Stimulated activated naive CD8-positive, alpha-beta T cell treated with anti-CD3 and anti-CD28 coated beads, Interleukin-15, Interleukin-2, amounts not matched to agents 100 ng/mL and 50 ng/mL, for 24 hours (primary cell): ENCODE data around the gene ADGRG1.
"Not testable (repeated sequence)": the region's sequence is repeated elsewhere in the genome, so short reads cannot be mapped to it uniquely, and the experiment has no call there.

Experiments
- H3K27ac Mint-ChIP-seq: one replicate; pipeline ENCODE4 v1.8.0; 2021; ENCODE audit warnings: mild to moderate bottlenecking, mixed read lengths
- H3K27me3 Mint-ChIP-seq: one replicate; pipeline ENCODE4 v1.8.0; 2021; ENCODE audit warnings: mixed read lengths
- H3K36me3 Mint-ChIP-seq: one replicate; pipeline ENCODE4 v1.8.0; 2021; ENCODE audit warnings: low read depth, mixed read lengths
- H3K4me1 Mint-ChIP-seq: one replicate; pipeline ENCODE4 v1.8.0; 2021; ENCODE audit warnings: low read depth, mixed read lengths
- H3K4me3 Mint-ChIP-seq: one replicate; pipeline ENCODE4 v1.8.0; 2021; ENCODE audit warnings: mild to moderate bottlenecking, mixed read lengths
- H3K9me3 Mint-ChIP-seq: one replicate; pipeline ENCODE4 v1.8.0; 2021; ENCODE audit warnings: mixed read lengths

Gene ADGRG1

DNA sequence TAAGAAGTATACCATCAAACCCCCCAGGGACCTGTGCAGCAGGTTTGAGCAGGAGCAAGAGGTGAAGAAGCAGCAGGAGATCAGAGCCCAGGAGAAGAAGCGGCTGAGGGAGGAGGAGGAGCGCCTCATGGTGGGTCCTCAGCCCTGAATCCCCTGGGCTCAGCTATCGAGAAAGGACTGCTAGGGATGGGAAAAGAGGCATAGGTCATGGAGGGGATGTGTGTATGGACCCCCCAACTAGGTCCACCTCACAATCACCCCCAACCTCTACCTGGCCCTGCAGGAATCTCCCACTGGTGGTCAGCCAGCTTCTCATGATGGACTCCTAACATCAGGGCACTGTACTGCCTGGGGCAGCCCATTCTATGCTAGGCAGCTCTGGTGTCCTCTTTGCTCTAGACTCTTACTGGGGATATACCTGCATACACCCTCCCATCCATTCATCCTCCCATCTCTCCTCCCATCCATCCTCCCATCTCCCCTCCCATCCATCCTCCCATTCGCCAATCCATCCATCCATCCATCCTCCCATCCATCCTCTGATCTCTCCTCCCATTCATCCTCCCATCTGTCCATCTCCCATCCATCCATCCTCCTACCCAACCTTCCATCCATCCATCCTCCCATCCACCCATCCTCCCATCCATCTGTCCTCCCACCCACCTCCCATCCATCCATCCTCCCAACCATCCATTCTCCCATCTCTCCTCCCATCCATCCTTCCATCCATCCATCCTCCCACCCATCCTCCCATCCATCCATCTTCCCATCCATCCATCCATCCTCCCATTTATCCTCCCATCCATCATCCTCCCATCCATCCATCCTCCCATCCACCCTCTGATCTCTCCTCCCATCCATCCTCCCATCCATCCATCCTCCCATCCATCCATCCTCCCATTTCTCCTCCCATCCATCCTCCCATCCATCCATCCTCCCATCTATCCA is 76.7 kb downstream of the ADGRG1 start:
- Mint-ChIP-seq H3K36me3 (no peaks in the 10 kb centered on the region), H3K9me3 (no peaks in the 10 kb centered on the region), H3K27me3 (no peaks in the 10 kb centered on the region), H3K27ac (no peak overlapping the region), H3K4me1 (peaks cover 6% of the 10 kb centered on the region), H3K4me3 (no peak overlapping the region)

DNA sequence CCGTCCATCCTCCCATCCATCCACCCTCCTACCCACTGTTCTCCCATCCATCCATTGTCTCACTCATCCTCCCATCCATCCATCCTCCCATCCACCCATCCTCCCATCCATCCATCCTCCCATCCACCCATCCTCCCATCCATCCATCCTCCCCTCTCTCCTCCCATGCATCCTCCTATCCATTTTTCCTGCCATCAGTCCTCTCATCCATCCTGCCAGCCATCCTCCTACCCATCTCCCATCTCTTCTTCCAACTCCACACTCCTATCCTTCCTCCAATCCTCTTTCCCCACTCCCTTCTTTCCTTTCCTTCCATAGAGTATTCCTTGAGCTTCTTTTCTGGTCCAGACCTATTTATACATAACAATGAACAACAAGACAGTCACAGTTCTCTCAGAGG is 78.3 kb downstream of the ADGRG1 start:
- no peaks in the 10 kb centered on the region for H3K27me3 Mint-ChIP-seq
- no peak overlapping the region for H3K27ac Mint-ChIP-seq
- H3K4me1 Mint-ChIP-seq: peaks cover 6% of the 10 kb centered on the region
- no peaks in the 10 kb centered on the region for H3K36me3 Mint-ChIP-seq
- no peak overlapping the region for H3K4me3 Mint-ChIP-seq
- H3K9me3 Mint-ChIP-seq: no peaks in the 10 kb centered on the region

DNA sequence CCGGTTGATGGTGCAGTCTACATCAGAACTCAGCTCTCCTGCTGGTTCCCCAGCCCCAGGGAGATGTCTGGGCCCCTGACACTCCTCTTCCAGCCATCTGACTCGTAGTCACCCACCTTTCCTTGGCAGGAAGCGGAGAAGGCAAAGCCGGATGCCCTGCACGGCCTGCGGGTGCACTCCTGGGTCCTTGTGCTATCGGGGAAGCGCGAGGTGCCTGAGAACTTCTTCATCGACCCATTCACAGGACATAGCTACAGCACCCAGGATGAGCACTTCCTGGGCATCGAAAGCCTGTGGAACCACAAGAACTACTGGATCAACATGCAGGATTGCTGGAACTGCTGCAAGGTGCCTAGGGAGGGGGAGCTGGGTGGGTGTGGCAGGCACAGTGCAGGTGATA is 78.9 kb downstream of the ADGRG1 start:
- no peaks in the 10 kb centered on the region for H3K27me3 Mint-ChIP-seq
- no peak overlapping the region for H3K4me3 Mint-ChIP-seq
- H3K9me3 Mint-ChIP-seq: no peaks in the 10 kb centered on the region
- no peaks in the 10 kb centered on the region for H3K36me3 Mint-ChIP-seq
- H3K4me1 Mint-ChIP-seq: peaks cover 6% of the 10 kb centered on the region
- H3K27ac Mint-ChIP-seq: no peak overlapping the region

DNA sequence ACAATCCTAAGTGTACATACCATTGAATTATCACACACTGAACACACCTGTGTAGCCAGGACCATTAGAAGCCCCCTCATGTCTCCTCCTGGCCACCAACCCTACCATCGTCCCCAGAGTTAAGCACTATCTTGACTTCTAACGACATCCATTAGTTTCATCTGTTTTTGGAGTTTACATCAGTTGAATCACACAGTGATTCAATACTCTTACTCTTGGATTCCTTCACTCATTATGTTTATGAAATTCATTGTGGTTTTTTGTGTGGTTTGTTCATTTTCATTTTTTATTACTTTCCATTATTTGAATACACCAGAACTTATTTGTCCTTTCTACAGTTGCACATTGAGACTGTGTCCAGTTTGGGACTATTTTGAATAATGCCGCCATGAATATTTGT is 79.7 kb downstream of the ADGRG1 start:
- no peak overlapping the region for H3K4me3 Mint-ChIP-seq
- no peaks in the 10 kb centered on the region for H3K36me3 Mint-ChIP-seq
- peaks cover 6% of the 10 kb centered on the region for H3K4me1 Mint-ChIP-seq
- no peak overlapping the region for H3K27ac Mint-ChIP-seq
- H3K9me3 Mint-ChIP-seq: no peaks in the 10 kb centered on the region
- no peaks in the 10 kb centered on the region for H3K27me3 Mint-ChIP-seq

DNA sequence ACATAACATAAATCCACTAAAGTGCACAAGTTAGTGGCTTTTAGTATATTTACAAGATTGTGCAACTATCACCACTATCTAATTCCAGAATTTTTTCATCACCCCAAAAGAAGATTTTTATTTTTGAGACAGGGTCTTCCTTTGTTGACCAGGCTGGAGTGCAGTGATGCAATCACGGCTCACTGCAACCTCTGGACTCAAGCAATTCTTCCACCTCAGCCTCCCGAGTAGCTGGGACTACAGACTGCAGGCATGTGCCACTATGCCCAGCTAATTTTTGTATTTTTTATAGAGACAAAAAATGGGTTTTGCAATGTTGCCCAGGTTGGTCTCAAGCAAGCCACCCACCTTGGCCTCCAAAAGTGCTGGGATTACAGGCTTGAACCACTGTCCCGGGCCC is 81.2 kb downstream of the ADGRG1 start:
- no peaks in the 10 kb centered on the region for H3K9me3 Mint-ChIP-seq
- peaks cover 6% of the 10 kb centered on the region for H3K4me1 Mint-ChIP-seq
- no peak overlapping the region for H3K4me3 Mint-ChIP-seq
- H3K36me3 Mint-ChIP-seq: no peaks in the 10 kb centered on the region
- H3K27me3 Mint-ChIP-seq: peaks cover 2% of the 10 kb centered on the region
- no peak overlapping the region for H3K27ac Mint-ChIP-seq

DNA sequence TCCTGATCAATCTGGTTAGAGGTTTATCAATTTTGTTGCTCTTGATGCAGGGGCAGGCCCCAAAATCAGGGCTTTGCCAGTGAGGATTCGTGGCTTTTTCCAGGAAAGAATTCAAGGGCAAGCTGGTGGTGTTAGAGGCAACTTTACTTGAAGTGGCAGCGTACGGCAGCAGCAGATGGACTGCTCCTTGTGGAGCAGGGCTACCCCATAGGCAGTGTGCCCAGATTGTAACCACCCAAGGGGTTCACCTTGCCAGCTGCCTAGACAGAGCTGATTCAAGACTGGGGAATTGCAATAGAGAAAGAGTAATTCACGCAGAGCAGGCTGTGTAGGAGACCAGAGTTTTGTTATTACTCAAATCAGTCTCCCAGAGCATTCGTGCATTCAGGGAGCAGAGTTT is 82.9 kb downstream of the ADGRG1 start:
- Mint-ChIP-seq H3K36me3 (no peaks in the 10 kb centered on the region), H3K9me3 (no peaks in the 10 kb centered on the region), H3K27me3 (peaks cover 3% of the 10 kb centered on the region), H3K4me3 (no peak overlapping the region), H3K27ac (no peak overlapping the region), H3K4me1 (peaks cover 6% of the 10 kb centered on the region)

DNA sequence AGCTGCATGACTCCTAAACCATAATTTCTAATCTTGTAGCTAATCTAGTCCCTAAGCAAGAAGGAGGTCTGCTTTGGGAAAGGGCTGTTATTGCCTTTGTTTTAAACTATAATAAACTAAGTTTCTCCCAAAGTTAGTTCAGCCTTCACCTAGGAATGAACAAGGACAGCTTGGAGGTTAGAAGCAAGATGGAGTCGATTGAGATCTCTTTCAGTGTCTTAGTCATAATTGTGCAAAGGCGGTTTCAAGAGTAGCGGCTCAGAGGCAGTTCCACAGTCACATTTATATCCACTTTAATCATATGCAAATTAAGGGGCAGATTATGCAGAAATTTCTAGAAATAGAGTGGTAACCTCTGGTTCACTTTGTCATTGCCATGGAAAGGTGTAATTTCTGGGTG is 83.6 kb downstream of the ADGRG1 start:
- Mint-ChIP-seq H3K4me3 (no peak overlapping the region), H3K9me3 (no peaks in the 10 kb centered on the region), H3K36me3 (no peaks in the 10 kb centered on the region), H3K27me3 (peaks cover 3% of the 10 kb centered on the region), H3K27ac (no peak overlapping the region), H3K4me1 (peaks cover 6% of the 10 kb centered on the region)

DNA sequence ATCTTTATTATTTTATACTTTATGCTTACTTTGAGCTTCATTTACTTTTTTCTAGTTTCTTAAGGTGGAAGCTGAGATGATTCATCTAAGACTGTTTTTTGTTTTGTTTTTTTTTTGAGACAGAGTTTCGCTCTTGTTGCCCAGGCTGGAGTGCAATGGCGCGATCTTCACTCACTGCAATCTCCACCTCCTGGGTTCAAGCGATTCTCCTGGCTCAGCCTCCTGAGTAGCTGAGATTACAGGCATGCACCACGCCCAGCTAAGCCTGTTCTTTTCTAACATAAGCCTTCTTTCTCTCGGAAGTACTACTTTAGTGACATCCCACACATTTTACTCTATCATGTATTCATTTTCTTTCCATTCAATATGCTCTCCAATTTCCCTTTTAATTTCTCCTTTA is 84.1 kb downstream of the ADGRG1 start:
- H3K27ac Mint-ChIP-seq, H3K4me3 Mint-ChIP-seq, H3K36me3 Mint-ChIP-seq, H3K9me3 Mint-ChIP-seq, H3K27me3 Mint-ChIP-seq, H3K4me1 Mint-ChIP-seq: not testable (repeated sequence)

DNA sequence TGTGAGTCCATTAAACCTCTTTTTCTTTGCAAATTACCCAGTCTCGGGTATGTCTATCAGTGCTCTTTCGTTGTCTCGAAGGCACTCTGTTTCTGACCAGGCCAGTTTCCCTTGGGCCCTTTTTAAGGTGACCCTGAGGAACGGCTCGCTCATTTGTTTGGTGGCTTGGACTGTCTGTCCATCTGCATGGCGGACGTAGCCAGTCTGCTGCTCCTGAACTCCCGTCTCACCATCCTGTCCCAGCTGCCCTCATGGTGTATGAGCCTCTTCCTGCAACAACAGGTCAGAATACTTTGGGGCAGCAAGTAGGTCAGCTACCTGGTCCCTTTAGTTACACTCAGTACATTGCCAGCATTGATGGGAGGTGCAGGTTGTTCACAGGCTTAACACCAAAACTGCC is 85.2 kb downstream of the ADGRG1 start:
- Mint-ChIP-seq H3K27me3 (peaks cover 3% of the 10 kb centered on the region), H3K36me3 (no peaks in the 10 kb centered on the region)

DNA sequence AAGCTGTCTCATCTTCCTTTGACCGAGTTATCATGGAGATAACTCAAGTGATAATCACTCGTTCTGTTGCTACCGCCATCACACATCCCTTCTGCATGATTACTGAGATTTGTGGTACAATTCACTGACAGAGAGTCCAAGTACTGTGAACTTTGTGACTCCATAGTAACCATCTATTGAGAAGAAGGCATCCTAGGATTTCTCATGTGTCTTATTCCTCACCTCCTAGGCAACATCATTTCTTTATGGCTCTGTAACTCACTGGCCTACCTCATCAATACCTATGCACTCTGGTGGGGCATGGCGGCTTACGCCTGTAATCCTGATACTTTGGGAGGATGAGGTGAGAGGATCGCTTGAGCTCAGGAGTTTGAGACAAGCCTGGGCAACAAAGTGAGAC is 85.6 kb downstream of the ADGRG1 start:
- H3K36me3 Mint-ChIP-seq: no peaks in the 10 kb centered on the region
- H3K4me3 Mint-ChIP-seq: no peak overlapping the region
- peaks cover 3% of the 10 kb centered on the region for H3K27me3 Mint-ChIP-seq
- H3K4me1 Mint-ChIP-seq: no peaks in the 10 kb centered on the region
- H3K27ac Mint-ChIP-seq: no peak overlapping the region
- H3K9me3 Mint-ChIP-seq: no peaks in the 10 kb centered on the region

More for the DNA sequence above, 85.2 kb downstream of the ADGRG1 start:
- Mint-ChIP-seq H3K4me3 (no peak overlapping the region), H3K27ac (no peak overlapping the region), H3K9me3 (no peaks in the 10 kb centered on the region), H3K4me1 (no peaks in the 10 kb centered on the region)
